Vagina (tissue), 2 donors: ENCODE results near the gene TTLL11.

Source experiments
- POLR2A ChIP-seq, 2 donors: fragments of 450-650 bp; IDR thresholded peaks; one replicate each; pipeline ENCODE4 v1.6.1; 2017; ENCODE audit warnings: antibody characterized with exemption in 2 of 2, mild to moderate bottlenecking in 2 of 2, moderate library complexity in 2 of 2
- TF ChIP-seq, protein P1 (sequence below), 3 experiments: fragments of 450-650 bp in 2 of 3; fragments of 200-600 bp in 1 of 3; sonication (generic) in 1 of 3; IDR thresholded peaks; one replicate each; pipeline ENCODE4 v1.5.1; 2017 to 2019; ENCODE audit warnings: antibody characterized with exemption in 3 of 3, mild to moderate bottlenecking in 2 of 3, moderate library complexity in 2 of 3

DNA sequence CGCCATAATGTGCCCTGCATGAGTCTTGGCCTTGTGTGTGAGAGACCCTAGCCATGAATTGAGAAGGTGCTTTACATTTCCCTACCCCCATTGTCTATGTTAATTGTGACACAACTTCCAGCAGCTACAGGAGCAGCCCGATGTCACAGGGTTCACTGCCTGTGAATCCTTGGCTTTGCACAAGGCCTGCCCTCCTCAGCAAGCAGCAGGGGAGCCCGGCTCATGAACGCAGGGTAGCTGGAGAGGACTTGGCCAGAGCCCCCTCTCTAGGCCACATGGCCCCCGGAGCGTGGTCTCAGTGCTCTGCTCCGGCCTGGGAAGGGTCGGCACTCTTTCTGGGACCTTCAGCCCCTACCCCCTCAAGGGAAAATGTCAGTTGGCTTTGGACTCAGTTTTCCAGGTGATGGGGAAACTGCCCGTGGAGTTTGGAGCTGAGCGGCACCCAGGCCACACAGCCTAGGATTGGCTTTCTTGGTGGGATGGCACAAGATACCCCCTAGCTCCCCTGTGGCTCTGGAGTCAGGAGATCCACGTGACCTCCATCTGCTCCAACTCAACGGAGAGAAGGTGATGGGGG lies 280.9 kb downstream of the TTLL11 start:
- TF ChIP-seq POLR2A (IDR thresholded peaks at IDR 0.05) = no peak
- TF ChIP-seq, protein P1, sequence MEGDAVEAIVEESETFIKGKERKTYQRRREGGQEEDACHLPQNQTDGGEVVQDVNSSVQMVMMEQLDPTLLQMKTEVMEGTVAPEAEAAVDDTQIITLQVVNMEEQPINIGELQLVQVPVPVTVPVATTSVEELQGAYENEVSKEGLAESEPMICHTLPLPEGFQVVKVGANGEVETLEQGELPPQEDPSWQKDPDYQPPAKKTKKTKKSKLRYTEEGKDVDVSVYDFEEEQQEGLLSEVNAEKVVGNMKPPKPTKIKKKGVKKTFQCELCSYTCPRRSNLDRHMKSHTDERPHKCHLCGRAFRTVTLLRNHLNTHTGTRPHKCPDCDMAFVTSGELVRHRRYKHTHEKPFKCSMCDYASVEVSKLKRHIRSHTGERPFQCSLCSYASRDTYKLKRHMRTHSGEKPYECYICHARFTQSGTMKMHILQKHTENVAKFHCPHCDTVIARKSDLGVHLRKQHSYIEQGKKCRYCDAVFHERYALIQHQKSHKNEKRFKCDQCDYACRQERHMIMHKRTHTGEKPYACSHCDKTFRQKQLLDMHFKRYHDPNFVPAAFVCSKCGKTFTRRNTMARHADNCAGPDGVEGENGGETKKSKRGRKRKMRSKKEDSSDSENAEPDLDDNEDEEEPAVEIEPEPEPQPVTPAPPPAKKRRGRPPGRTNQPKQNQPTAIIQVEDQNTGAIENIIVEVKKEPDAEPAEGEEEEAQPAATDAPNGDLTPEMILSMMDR (IDR thresholded peaks at IDR 0.05) = no peak
